ENCODE measurements around the gene ZNF654.
"Not testable (repeated sequence)": the region's sequence is repeated elsewhere in the genome, so short reads cannot be mapped to it uniquely, and the experiment has no call there.

ZNF654 gene

DNA sequence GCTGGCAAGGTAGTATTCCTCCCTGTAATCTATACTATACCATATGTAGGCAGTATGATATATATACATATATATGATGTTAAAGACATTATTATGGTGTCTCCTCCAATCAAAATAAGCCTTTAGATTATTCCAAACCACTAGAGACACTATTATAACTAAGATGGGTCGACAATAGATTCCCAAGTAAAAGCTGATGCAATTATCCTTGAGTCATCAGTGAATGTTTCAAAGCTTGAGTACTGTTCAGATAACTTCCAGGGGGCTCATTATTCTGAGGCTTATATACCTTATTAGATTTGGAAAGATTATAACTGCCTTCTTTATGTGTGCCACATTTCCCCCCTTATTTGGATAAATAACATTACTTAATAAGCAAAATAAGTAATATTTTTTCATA lies 78.8 kb downstream of the ZNF654 start:
- DNase-seq (ENCODE audit: low spot score) (no peak), FAIRE-seq (no peak)

DNA sequence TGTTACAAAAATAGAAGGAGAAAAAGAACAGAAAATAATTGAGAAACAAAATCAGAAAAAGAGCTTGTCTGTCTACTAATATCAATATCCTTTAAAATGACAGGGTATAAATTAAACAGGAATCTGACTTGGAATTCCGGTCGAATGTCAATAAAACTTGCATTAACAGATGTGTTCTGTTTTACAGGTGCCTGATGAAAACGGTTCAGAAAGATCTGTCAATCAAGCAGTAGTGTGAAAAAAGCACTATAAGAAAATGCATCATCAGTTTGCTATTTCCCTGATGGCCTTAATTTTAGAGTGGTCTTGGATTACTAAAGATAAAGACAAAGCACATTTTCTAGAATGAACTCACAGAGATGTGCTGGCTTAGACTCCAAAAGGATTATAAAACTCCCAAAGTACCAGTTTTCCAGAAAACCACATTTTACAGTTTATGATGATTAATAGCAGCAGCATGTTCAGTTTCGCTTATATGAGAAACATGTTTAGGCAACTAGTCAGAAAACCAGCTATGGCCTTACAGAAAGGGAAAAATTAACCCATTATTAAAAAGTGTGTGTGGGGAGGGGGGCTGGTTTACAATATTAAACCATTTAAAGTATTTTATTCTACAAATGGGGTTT lies 82.5 kb downstream of the ZNF654 start:
- FAIRE-seq = peak; percentile 10
- DNase-seq (ENCODE audit: low spot score) = peak; percentile 8

DNA sequence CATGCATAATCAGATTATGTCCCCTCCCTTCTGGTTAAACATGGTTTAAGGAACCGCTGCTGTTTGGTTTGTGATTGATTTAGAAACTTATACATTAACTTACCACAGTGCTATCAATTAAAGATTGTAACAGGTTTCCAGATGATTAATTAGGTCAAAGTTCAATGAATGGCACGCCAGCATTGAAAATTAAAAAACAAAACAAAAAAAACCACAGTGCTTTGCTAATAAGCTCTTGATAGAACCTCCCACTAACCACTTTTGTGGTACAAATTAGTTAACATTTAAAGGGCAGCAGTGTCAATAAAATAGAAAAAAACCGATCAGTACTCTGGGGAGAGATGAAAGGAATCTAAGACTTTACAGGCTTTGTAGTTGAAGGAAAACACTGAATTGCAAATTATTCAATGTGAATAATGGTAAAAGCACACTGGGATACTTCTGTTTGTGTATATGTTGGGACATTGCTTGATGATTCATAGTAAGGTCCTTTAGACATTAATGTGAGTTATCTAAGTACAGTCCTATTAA lies 83.1 kb downstream of the ZNF654 start:
- DNase-seq (ENCODE audit: low spot score) = no peak
- no peak for FAIRE-seq

DNA sequence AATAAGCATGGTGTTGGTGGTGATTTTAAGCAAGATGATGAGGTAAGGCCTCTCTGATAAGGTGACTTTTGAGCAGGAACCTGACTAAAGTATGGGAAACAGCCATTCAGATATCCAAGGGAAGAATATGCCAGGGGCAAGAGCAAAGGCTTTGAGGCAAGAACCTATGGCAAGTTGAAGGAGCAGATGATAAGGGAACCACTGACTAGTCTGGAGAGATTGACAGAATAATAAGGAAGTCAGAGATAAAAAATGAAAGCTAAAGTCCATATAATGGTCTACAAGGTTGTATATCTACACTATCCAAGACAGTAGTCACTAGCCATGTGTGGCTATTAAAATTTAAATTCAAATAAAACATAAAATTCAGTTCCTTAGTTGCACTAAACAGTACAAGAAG lies 88.2 kb downstream of the ZNF654 start:
- DNase-seq (ENCODE audit: low spot score) (no peak), FAIRE-seq (no peak)

DNA sequence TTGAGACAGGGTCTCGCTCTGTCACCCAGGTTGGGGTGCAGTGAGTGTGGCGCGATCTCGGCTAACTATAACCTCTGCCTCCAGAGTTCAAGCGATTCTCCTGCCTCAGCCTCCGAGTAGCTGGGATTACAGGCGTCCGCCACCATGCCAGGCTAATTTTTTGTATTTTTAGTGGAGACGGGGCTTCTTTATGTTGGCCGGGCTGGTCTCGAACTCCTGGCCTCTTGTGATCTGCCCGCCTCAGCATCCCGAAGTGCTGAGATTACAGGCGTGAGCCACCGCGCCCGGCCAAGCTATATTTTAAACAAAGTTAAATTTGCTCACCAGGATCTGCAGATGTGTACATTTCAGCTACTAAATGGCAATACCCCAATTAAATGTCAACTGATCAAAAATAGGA lies 89.6 kb downstream of the ZNF654 start:
- no peak for FAIRE-seq
- no peak for DNase-seq (ENCODE audit: low spot score)

DNA sequence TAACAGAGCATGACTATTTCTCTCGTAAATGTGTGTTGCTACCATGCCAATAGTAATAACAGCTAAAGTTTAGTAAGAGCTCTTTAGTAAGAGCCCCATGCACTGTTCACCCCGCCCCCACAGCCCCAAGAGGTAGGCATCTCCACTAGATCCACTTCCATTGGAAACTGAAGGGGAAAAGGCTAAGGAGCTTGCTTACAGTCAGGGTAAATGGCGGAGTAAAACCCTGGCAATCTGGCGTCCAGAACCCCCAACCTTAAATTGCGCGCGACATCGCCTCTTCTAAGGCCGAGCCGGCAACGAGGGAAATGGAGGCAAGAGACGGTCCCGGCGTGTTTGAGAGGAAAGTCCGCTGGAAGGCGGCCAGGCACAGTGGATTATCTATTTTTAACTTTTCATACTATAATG lies 90.0 kb downstream of the ZNF654 start:
- FAIRE-seq = no peak

DNA sequence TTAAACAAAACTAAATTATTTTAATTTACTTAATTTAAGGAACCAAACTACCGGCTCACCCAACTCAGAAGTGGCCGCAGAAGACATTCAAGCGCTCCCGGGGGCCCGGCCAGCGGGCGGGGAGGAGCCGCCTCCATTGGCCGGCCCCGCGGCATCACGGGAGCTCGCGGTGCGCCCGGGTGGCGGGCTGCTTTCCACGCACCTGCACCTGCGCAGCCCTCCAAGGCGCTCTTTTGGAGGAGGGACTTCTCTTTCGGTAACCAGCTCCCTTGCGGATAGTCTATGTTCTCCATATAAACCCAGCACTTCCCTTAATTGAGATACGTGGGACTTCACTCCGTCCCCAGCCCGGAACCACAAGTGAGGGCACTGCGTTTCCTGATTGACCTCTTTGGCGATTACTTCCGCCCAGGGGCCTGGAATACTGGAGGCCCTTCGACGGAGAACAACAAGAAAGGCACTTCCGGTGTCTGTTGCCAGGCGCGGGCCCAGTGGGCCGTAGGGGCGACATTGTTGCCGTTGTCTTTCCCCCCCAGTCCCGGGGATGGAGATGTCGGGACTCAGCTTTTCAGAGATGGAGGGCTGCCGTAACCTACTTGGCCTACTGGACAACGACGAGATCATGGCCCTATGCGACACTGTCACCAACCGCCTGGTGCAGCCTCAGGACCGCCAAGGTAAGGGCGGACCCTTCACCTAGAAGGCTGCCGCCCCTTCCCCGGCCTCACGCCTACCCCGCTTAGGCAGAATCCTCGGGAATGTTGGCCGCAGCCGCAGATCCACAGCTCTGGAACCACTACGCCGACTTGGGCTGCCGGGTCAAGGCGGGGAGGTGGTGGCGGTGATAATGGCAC lies 90.7 kb downstream of the ZNF654 start, which contains the start of gene C3orf38:
Gene C3orf38 (plus strand): TSS at position 451 of the 854 bp plus-strand sequence. CDS start 94 bp downstream, at position 545.
- peak; percentile 24 for FAIRE-seq
- DNase-seq (ENCODE audit: low spot score) = peak; percentile 79

More for the DNA sequence above, 90.0 kb downstream of the ZNF654 start:
- DNase-seq (ENCODE audit: low spot score) = peak; percentile 5

DNA sequence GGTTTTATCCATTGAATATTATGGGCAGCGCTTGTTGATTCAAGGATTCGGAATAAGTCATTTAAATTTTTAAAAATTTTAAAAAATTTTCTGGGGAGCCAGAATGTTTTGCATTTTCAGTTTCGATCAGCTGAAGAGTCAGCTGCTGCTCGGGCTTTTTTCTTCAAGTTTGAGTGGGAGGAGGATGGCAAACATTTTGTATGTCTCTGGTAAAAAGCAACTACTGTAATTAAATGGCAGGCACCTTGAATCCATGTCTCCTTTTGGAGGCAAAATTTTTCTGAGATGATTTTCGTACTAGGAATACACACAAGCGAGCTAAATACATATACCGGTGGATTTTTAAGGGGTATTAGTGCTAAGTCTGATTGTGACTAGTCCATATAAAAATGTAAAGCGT lies 91.3 kb downstream of the ZNF654 start:
- FAIRE-seq = no peak
- DNase-seq (ENCODE audit: low spot score) = no peak

DNA sequence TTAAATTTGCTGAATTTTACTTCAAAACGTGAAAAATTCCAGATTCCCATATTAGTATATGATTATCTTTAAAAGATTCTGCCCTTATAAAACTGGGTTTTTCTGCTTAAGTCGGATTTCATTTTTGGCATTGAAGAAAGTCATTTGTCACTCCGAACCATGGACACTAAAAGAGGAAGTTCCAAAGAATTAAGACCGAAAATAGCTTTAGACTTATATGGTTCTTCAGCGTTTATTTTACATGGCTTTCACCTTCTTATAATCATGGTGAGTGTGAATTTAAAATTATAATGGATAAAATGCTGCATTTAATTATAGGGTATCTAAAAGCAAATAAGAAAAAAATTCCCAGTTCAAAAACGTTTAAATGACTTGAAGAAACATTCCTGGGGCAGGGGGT lies 91.8 kb downstream of the ZNF654 start:
- FAIRE-seq (no peak), DNase-seq (ENCODE audit: low spot score) (no peak)

DNA sequence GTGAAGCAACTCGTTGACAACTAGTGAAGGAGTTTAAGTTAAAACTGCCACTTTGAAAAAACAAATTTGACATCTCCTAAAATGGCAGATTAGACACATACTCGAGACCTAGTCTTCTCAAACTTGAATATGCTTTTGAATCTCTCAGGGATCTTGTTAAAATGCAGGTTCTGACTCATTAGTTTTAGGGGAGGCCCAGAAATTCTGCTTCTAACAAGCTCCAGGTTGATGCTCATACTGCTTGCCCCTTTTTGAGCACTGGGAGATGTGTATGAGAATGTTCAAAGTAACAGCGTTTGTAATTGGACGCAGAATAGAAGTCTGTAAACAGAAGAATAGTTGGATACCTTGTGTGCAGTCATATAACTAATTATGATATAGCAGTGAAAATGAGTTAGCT lies 92.3 kb downstream of the ZNF654 start:
- DNase-seq (ENCODE audit: low spot score) = no peak
- no peak for FAIRE-seq

DNA sequence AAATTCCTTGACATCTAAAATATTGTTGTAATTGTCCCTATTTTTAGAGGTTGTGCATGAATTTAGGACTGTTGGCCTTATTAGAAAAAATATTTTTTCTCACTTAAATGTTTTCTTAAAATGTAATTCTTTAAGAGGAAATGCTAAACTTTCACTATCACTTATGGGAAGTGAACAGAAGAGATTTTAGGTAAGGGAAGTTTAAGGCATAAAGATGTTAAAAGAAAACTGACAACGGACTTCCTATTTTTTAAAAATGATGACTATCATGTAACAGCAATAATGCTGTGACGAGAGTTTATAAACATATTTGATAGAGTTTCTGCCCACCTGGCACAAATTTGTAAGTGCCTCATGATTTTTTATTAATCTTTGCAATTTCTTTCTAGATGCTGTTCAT lies 93.8 kb downstream of the ZNF654 start:
- no peak for FAIRE-seq
- DNase-seq (ENCODE audit: low spot score) = no peak

DNA sequence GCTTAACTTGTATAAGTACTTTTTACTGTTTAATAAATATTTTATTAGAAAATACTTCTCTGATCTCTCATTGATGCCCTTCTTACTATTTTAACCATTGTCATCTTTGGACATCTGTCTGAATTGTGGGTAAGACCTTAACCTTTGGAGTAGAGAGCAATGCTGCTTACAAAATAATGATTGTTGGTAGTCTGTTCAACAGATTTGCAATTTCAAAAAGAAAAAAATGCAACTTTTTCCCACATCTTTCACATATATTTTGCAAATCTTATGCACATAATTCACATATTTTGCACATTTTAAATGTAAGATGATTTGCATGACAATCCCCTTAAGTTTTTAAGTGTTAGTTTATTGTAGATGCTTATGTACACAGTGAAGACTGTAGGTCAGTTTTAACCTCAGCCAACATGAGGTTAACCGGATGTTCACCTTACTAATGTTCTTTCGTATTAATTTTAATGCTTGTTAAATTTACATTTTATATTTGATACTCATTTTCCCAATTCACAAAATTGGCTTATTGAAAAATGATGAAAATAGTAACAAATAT lies 107.4 kb downstream of the ZNF654 start:
- DNase-seq (ENCODE audit: low spot score) (no peak), FAIRE-seq (no peak)

DNA sequence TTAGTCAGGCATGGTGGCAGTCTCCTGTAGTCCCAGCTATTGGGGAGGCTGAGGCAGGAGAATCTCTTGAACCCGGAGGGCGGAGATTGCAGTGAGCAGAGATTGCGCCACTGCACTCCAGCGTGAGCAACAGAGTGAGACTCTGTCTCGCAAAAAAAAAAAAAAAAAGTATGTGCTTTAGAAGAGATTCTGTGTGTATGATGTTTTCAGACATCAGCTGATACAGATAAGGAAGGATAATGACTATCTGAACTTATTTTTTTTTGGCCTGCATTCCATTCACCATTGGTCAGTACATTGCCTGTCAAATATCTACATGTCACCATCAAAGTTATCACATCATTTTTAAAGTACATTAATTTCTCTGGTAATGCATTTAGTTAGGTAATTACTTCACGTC lies 108.1 kb downstream of the ZNF654 start:
- DNase-seq (ENCODE audit: low spot score) (no peak), FAIRE-seq (no peak)

DNA sequence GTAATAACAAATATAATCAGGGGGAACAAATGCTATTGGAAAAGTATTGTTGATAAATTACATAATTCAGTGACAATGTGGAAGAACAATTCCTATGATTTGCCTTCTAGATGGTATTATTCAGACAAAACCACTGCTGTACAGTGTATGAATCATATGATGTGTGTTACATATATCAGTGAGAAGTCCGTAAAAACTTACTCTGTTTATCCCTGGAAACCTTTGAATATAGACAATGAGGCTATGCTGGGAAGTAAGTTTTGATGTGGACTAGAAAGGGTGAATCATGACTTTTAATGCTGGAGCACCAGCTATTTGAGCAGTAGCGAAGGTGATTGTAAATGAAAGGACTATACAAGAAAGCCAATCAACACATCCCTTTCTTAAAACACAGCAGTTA lies 108.6 kb downstream of the ZNF654 start:
- FAIRE-seq = no peak
- DNase-seq (ENCODE audit: low spot score) = no peak

DNA sequence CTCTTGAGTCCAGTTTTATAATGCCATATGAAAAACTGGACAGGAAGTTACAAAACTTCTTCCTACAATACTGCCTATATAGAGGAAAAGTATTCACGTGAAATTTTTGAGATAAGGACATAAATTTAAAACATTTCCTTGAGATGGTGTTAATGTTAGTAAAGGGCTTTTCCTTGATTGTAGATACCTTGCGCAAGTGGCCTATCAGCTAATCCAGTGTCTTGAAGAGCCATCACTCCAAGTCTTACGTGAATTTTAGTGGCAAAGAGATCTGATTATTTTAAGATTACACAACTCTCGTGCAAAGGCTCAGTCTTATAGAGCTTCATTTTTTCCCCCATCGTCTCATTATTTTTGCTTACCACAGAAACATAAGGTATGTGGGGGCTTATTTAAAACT lies 109.1 kb downstream of the ZNF654 start:
- DNase-seq (ENCODE audit: low spot score) (no peak), FAIRE-seq (no peak)

DNA sequence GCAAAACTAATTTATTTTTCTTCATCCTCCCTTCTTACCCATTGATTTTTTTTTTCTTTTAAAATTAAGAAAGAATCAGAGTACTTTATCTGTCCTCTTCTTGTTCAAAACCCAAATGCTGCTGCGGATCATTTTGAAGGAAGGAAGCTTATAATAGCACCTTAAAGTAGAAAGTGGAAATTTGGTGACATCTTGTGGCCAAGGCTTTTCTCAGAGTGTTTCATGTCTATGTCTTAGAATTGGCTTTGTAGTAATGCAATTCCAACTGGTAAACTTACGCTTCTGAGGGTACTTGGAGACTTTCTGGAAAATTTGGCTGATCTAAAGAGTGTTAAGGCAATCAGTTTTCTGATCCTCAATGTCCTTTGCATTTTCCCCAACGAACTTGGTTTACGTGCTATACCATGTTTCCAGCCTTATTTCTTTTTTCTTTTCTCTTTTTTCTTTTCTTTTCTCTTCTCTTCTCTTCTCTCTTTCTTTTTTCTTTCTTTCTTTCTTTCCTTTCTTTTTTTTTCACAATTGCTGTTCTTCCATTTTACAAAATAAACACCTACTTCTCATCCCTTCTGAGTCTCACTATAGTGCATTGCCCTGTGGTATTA lies 121.4 kb downstream of the ZNF654 start:
- DNase-seq (ENCODE audit: low spot score) = peak; percentile 21
- FAIRE-seq = no peak

DNA sequence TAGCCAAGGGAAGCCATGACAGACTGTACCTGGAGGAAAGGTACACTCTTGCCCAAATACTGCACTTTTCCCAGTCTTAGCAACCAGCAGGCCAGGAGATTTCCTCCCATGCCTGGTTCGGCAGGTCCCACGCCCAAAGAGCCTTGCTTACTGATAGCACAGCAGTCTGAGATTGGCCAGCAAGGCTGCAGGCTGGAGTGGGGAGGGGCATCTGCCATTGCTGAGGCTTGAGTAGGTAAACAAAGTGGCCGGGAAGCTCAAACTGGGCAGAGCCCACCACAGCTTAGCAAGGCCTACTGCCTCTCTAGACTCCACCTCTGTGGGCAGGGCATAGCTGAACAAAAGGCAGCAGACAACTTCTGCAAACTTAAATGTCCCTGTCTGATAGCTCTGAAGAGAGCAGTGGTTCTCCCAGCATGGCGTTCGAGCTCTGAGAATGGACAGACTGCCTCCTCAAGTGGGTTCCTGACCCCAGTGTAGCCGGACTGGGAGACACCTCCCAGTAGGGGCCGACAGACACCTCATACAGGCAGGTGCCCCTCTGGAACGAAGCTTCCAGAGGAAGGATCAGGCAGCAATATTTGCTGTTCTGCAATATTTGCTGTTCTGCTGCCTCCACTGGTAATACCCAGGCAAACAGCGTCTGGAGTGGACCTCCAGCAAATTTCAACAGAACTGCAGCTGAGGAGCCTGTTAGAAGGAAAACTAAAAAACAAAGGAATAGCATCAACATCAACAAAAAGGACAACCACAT lies 123.3 kb downstream of the ZNF654 start:
- not testable (repeated sequence) for FAIRE-seq; DNase-seq (ENCODE audit: low spot score)

DNA sequence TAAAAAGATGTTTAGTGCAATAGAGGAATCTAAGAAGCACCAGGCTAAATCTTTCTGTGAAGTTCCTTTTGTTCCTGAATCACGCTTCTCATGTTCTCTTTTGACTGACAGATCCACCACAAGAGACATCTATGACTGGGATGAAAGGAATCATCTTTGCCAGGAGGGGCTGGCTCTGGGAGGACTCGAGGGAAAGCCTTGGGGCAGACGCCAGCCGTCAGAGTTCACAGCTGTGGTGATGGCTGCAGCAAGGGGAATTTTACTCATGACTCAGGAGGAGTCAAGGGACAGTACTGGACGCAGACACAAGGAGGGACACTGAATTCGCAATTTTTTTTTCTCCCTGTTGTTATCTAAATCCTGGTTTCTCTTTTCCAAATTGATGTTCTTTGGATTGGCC lies 129.4 kb downstream of the ZNF654 start:
- FAIRE-seq = no peak
- peak; percentile 58 for DNase-seq (ENCODE audit: low spot score)

DNA sequence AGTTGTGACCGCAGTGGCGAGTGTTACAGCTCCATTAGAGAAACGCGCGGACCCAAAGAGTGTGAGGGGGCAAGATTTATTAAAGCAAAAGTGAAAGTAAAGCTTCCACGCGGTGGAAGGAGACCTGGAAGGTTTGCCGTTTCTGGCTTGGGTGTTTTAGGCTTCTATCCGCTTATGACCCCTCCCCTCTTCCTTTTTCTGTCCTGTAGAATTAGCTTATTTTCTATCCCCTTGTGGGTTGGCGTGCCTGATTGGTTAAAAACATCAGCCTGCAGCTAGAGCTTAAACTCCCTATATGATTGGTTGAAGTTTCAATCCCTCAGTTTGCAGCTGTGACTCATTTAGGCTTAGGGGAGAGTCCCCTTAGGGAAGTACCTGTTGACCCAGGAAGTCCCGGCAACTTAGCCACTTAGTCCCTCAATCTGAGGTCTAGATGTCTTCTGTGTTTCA lies 130.3 kb downstream of the ZNF654 start:
- peak; percentile 15 for DNase-seq (ENCODE audit: low spot score)
- FAIRE-seq = no peak

DNA sequence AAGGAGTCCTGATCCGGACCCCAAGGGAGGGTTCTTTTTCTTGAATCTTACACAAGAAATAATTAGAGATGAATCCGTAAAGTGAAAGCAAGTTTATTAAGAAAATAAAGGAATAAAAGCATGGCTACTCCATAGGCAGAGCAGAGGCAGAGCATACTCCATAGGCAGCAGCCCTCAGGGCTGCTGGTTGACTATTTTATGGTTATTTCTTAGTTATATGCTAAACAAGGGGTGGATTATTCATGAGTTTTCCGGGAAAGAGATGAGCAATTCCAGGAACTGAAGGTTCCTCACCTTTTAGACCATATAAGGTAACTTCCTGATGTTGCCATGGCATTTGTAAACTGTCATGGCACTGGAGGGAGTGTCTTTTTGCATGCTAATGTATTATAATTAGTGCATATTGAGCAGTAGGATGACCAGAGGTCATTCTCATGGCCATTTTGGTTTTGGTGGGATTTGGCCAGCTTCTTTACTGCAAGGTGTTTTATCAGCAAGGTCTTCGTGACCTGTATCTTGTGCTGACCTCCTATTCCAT lies 132.9 kb downstream of the ZNF654 start:
- FAIRE-seq (no peak), DNase-seq (ENCODE audit: low spot score) (no peak)

DNA sequence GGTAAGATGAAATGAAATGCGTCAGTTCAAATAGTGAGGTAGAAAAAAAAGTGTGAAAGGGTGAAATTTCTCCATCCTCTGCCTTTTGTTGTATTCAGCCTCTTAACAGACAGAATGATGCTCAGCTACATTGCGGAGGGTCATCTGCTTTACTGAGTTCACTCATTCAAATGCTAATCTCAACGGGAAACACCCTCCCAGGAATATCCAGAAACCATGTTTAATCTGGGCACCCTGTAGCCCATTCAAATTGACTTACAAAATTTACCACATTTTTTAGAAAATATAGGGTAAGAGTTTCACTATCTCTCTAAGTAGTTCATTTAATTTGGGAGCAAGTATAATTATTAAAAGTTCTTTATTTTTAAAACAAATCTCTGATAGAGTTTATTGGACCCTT lies 133.6 kb downstream of the ZNF654 start:
- DNase-seq (ENCODE audit: low spot score) = no peak
- no peak for FAIRE-seq
